Measurements from ENCODE around the gene PREX1.
A peak's percentile ranks its signal among the peaks of the same experiment; 100 is the strongest.

PREX1 gene

DNA sequence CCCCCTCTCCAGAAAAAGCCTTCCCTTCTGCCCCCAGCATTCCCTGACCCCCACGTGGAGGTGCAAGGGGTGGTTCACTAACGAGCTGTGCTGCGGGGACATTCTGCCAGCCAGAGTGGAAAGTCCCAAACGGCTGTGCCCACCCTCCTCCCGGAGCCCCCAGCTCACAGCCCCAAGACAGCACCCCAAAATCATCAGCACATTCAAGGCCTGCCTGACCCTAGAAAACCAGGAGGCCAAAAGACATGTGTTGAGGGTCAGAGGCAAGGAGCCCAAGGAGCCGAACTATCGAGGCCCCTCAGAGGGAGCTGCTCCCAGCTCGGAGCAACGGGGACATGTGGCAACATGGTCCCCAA is 197.9 kb downstream of the PREX1 start:
- DNase-seq, result no peak

DNA sequence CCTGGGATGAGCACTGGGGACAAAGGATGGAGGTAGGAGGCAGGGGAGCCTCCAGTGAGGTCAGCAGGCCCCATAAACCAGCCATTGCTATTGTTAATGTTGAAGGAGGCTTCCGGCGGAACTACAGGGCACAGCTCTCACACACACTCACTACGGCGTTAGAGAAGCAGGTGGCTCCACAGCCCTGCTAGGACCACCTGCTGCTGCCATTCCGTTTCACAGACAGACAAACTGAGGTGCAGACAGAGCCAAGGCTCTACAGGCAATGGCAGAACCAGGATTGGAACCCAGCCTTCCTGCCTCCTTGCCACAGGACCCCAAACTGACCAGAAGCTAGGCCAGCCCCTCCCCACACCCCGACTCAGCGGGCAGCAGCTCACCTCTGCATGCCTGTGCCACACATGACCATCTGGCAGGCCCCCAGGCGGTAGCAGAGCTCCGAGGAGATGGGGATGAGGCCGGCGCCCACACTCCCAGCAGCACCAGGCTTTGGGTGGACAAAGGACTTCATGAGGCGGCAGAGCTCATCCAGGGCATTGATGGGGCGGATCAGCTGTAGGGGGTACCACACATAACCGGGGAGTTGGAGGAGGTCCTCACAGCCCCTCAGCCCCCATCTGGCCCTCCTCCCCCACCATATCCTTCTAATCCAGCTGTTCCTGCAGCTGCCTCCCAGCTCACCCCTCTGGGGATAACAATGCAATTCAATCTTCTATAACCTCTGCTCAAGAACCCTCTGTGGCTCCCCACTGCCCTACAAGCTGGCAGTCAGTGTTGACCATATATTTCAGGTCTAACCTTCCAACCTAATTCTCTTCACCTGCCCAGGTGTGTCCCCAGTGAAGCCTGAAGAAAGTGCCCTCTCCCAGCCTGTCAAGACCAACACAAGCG is 198.5 kb downstream of the PREX1 start:
- no peak for DNase-seq

DNA sequence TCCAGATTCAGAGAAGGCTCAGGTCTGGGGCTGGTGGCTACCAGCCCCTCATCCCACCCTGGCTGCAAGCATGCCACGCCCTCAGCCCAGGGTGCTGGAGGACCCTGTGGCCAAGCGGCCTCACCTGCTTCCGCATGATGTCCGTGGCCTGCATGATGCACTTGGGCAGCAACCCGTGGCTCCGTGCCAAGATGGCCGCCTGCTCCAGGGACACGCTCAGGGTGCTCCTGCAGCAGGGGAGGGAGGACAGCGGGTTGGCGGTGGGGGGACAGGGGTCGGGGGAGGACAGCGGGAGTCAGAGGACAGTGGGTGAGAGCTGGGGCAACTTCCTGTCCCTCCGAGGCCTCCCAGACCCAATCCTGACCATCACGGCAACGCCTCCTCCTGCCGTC is 200.1 kb downstream of the PREX1 start:
- no peak for DNase-seq

DNA sequence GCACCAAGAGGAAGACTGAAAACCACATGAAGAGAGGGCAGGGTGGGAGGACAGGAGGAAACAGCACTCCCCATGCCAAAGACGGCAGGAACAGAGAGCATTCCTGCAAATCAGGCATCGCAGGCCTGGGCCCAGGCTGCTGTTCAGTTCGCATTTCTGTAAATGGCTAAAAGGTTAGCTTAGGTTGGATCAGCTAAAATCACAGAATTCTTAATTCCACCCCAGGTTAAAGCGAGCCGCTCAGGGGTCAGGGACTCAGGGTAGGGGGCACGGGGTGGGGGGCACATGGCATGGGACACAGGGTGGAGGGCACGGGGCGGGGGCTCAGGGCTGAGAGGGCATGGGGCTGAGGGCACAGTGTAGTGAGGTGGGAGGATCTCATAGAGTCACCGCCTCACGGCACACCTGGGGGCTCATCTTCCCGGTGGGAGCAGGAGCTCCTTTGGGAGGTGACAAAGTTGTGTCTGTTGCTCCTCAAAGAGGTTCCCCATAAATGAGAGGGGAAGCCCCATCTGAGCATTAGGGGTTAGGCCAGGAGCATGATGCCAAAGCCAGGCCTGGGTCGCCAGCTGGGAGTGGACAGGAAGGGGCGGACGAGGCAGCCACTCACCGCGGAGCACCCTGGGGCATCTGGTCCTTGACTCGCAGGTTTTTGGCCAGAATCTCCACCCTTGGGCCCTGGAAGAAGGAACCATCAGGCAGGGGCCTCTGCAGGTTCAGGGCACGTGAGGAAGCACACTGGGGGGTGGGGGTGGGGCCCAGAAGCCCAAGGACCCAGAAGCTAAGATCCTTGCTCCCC is 200.7 kb downstream of the PREX1 start:
- DNase-seq, result no peak

DNA sequence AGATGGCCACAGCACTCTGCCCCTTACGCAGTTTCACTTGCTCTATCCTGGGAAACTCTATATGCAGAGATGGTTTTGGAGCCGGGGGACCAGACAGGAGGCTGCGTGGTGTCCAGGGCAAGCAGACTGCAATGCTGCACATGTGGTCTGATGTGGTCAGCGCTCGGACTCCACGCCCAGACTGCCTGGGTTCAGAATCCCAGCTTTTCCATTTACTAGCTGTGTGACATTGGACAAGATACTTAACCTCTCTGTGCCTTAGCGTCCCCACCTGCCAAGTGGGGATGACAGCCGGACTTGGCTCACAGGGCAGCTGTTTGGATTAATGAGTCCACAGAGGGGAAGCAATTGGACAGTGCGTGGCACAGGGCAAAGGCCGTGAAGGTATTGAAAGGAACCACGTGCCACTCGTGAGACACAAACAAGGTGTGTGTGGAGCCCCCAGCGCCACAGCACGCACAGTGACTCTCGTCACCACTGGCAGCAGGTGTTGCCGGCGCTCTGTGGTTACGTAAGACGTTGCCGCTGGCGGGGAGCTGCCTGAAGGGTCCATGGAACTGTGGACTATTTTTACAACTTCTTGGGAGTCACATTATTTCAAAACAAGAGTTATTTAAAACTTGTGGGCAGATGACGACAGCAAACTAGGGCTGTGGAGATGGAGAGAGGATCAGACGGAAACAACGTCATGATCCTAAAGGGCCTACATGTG is 201.4 kb downstream of the PREX1 start:
- DNase-seq, result no peak

DNA sequence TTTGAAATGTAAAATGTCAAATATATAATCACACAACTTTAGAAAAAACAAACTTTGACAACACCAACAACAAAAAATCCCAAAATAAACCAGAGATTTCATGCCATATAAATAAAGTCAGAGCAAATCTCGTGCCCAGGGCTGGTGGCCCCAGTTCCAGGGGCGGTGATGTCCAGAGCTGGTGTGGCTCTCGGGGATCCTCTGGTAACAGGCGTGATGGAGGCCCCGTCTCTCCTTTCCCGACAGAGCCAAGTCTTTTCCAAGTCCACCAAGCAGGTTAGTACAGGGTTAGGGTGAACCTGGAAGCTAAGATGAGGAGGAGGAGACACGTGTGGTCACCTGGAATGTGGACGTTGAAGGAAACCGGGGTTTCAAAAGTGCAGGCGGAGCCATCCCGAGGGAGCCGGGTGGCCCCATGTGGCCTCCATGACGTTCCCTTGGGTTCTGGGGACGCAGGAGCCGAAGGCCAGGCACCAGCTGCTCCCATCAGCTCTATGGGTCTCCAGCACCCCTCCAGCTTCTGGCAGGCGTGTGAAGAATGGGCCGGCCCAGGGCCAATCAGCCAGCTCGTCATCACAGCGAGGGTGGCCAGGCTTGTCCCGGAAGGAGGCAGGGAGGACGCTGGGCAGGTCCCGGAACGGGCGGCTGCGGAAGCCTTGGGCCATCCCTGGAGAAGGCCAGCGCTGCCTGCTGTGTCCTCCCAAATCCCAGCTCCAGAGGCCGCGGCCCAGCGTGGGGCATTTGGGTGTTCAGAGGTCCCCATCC is 202.5 kb downstream of the PREX1 start:
- DNase-seq, result no peak

DNA sequence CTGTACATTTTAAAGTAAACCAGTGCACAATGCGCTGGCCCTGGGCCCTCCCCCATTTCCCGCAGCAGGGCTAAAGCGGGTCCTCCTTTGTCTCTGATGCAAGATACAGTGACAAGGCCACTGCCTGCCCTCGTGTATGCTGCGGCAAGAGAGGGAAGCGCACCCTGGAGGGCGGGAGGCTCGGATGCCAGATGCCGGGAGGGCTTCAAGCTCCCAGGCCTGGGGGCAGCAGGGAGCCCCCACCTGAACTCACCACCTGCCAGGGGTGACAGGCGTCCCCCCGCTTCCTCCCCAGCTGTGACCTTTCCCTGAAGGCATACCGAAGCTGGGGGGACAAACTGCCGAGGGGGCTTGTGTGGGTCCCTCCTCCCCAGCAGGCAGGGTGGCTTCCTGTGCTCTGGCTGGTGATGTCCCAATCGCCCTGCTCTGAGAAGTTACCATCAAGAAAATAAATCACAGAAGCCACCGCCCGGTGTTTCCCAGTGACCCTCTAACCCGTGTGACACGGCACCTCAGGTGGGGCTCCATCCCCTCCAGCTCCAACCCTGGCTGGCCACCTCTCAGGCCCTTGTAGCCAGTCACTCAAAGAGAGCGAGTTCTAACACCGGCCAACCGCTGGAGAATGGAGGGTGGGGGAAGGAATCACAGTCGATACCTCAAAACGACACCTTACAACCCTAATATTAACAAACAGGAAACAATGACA is 203.3 kb downstream of the PREX1 start:
- no peak for DNase-seq

DNA sequence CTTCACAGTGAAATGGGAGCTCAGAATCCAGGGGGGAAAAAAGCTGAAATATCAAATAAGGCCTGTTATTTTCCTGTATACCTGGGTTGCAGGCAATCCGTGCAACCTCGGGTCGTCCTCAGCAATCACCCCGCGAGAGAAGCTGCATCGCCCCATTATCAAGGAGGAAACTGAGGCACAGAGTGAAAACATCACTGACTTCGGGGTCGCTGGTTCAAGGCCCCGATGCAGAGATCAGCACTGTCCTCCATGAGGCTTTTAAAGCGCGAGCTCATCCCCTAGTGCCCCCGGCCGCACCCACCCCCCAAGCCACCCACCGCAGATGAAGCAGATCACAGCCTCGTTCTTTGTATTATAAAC is 203.9 kb downstream of the PREX1 start:
- DNase-seq, result no peak

DNA sequence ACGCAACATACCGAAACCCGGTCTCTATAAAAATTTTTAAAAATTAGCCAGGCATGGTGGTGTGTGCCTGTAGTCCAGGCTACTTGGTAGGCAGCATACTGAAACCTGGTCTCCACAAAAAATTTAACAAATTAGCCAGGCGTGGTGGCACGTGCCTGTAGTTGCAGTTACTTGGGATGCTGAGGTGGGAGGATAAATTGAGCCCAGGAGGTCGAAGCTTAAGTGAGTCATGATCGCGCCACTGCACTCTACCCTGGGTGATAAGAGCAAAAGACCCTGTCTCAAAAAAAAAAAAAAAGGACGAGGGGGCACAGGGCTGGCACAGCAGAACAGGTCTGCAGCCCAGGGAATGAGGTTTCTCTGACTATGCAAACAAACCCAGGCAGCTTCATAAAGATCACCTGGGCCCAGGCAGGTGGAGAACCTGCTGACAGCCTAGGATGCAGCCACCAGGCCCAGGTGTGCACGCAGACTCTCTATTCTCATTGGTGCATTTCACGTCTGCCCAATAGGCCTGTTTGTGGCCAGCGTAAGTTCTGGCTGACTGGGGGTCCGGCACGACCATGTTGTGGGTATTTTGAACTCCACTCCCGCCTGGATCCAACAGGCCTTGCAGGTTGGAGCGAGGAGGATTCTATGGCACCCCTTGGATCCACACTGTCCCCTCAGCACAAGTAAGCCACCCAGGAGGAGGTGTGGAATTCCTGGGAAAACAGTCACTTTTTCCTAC is 204.5 kb downstream of the PREX1 start:
- no peak for DNase-seq

DNA sequence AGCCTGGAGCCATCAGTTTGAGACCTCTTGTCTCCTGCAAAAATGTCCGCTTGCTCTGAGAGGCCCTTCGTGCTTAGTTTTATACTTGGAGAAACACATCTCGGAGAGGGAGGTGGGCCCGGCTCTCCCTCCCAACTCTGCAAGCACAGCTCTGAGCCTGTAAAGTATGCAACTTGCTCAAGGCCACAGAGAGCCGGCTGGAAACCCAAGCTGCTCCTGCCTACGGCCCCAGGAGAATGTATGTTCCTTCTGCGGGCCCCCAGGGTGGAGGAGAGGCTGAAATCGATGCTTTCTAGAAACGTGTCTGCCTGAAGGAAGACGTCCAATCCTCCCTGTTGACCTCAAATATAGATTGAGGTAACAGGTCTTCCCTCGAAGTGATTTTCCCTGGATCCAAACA is 205.4 kb downstream of the PREX1 start:
- DNase-seq, result no peak

DNA sequence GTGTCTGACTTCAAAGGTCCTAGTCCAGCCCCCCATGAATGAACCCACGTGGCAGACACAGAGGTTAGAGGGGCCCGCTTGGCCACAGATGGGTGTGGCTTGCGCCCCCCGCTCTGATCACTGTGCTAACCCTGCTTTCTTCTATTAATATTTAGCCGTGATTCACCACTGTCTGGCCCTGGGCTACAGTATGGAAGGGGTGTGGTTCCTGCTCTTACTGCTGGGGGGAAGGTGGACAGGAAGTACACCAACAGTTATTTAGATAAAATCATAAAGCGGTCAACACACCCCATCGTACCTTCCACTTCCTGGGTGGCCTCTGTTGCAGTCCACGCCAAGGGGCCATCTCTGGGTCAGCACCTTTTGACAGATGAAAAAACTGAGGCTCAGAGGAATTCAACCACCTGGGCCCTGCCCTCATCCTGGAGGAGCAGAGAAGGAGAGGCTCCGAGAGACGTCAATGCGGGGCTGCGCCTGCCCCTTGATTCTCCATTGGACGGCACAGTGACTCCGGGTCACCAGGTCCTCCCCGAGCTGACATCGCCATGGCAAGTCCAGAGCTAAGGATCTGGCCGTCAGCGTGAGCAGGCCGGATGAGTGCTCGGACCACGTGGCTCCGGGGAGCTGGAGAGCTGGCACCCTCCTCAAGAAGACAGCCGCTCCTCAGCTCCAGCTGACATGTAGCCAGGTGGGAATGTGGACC is 206.3 kb downstream of the PREX1 start:
- DNase-seq, result no peak

DNA sequence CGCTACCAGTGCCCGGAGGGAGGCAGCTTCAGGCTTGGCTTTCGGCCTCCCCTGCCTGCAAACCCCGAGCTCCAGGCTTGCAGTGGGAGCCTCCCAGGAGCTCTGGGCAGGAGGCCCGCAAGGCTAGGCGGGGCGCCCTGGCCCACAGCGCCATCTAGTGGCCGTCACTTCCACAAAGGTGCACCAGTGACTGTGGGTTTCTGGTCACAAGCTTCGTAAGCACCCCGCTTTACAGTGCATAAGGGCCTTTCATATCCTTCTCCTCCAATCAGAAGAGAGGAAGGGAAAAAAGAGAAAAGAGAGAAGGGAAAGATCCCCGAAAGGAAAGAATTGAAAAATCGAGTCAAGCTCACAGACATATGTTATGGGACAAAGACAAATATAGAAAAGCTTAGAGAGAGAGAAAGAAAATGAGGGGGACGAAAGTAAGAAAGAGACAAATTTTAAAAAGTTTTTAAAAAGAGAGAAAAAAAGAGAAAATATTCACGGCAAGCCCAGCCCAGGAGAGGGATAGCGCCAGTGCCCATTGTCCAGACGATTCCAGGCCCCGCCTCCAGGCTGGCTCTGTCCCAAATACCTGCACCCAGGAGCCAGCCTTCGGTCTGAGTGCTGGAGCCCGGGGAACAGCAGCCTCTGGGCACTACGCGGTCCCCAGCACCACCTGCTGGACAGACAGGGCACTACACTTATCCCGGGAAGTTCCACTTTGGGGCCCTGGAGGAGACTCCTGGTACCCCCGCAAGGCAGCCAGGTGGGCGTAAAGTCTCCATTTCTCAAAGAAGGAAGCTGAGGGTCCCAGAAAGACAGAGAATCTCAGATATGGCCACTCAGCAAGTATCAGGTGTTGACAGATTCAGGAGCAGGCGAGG is 207.1 kb downstream of the PREX1 start:
- DNase-seq, result peak; percentile 75 to 80

DNA sequence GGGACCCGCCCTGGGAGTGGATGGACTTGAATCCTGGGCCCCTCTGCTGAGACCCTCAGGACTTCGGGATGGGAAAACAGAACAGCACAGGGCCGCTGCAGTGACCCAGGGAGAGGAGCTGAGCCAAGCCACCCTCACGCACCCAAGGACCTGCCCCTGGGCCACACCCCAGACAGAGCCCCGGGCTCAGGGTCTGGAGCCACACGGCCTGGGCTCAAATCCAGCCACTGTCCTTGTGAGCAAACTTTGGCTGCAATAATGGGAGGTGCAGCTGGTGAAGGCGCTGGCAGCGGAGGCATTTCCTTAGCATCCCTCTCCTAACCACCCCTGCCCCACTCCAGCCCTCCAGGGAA is 207.7 kb downstream of the PREX1 start:
- no peak for DNase-seq

DNA sequence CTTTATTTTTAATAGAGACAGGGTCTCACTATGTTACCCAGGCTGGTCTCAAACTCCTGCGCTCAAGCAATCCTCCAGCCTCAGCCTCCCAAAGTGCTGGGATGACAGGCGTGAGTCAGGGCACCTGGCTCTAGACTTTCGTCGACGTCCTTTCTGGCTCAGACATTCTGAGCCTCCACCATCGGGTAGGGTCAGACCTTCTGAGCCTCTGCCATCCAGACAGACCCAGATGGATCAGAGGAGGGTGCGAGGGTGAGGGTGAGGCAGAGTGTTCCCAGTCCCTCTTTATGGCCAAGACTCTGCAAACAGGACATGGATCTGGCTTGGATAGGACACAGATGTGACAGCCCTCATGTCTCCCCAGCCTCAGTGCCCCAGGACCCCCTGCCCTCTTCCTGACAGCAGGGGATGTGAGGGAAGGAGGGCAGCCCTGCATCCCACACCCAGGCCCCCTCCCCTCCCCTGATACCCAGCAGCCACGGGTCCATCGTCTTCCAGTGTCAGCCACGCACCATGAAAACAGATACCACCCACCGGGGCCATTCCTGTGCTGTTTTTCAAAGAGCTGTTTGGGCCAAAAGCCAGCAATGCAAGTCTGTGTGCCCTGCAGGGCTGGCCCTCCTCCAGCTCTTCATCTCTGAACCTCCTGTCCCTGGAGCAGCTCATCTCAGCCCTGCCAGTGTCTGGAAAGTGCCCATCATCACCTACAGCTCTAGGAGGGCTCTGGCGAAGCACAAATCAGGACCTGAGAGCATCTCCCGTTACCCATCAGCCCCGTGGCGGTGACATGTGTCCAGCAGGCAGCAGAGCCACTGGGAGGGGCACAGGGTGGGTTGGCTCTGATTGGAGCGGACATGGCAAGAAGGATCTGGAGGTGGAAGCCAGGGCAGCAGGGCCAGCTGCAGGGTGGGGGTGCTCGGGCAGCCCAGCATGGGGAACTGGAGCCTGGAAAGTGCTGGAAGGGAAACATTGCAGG is 208.4 kb downstream of the PREX1 start:
- no peak for DNase-seq

DNA sequence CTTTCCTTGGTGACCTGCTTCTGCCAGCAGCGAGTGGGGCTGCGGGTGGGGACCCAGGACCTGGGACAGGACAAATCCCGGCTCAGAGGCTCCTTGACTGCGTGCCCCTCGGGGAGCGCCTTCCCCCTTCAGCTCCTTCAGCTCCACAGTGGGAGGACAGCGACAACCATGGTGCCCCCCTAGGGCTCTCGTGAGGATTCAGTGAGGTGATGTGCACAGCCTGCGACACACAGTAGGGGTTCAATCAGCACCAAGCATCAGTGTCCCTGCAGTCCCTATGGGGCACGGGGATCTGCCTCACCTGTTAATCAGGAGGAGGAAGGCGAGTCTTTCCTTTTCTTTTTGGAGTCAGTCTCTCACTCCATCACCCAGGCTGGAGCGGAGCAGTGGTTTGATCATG is 209.2 kb downstream of the PREX1 start:
- no peak for DNase-seq

DNA sequence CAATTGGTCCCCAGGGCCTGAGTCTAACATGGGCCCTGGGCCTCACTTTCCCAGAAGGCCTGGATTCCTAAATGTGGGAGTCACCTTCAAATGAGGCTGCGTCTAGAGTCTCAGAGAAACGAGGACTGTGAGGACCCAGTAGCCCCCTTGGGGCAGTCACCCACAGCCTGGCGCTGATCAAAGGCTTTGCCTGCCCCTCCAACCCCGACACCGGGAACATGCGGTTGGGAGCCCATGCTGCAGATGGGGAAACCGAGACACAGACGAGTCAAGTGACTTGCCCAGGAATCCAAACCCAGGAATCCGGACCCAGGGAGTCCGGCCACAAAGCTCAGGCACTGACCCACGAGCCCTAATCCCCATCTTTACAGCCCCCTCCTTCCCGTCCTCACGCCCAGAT is 209.7 kb downstream of the PREX1 start:
- DNase-seq, result no peak

DNA sequence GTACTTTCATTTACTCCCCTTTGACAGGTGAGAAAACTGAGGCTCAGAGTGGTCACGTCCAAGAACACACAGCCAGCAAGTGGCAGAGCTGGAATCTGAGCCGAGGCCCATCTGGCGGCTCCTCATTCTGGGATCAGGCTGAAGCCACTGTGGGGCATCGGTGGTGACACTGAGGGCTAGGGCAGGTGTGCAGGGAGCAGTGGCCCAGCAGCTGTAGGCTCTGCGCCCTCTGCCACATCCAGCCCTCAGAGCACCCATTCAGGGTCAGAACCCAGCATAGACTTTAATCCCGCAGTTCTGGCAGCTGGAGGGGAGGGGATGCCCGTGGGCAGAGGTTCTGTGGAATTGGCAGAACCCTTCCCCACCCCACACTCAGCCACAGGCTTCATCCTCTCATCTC is 210.3 kb downstream of the PREX1 start:
- DNase-seq, result no peak

DNA sequence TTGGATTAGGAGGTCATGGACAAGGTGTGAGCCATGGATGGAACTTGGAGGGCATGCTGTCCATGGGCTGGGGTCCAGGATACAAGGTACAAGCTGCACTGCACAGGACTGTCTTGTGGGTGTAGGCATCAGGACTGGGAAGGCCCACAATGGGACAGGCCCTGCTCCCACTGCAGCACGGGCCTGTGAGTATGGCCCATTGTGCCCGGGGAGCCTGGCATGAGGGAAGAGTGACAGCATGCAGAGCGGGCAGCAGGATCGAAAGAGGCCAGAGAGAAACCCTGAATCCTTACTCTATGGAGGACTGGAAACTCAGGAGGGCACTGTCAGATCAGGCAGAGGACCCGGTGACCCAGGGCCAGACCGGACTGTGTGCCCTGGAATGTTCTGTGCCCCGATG is 211.3 kb downstream of the PREX1 start:
- no peak for DNase-seq

DNA sequence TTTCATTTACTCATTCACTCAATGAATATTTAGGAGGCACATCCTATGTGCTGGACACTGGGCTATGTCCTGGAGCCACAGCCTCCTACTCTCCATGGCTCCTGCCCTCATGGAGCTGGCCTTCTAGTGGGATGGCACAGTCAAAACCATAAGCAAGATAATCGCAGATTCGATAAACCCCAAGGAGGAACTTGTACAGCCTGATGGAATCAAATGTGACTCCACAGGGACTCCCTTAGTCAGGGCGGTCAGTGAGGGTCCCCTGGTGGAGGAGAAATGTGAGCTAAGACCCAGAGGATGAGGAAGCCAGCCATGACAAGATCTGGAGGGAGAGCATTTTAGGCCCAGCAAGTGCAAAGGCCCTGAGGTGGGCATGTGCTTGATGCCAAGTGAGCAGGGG is 211.9 kb downstream of the PREX1 start:
- DNase-seq, result no peak

Data from stimulated activated CD4-positive, alpha-beta T cell treated with anti-CD3 and anti-CD28 coated beads, Interleukin-2, amount 100 ng/mL, for 48 hours (primary cell).